GM21825 (cell line): ENCODE results near the gene MYO1G.

Experiments used
- ATAC-seq: cut with Tn5 transposase; IDR thresholded peaks from one replicate; pipeline ENCODE4 v1.9.1; 2021; ENCODE audit warnings: mild to moderate bottlenecking, moderate library complexity; ENCODE audit not compliant: unreplicated experiment

Gene MYO1G

DNA sequence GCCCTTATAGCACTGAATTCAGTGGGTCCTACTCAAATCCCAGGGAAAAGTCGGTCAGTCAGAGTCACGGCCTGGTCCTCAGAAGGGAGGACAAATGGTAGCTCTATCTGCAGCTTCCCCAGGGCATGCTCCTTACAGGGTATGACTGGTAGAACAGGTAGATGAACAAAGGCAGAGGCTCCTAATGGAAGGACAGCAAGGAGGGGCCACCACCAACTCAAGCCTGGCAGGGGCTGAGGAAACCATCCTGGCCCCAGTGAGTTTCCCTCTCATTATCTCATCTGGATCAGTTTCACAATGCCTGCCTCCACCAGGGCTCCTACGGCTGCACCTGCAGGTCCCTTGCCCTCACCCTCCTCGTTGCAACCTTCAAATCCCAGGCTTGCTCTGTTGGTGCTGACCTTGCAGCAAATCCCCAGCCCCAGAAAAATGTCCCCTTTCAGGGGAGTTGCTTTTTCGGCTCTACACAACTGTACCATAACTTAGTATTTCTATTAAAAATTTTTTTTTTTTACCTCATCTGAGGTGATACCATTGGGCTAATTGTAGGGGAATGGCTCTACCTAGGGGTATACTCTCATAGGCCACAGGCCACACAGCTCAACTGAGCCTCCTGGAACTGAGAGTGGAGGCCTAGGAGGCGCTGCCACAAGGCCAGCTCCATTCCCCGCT is 2.4 kb upstream of the MYO1G start:
- peak; percentile 0 for ATAC-seq

GRCh38 chr7:44980393-44981034 is 1.7 kb upstream of the MYO1G start:
- ATAC-seq, result peak; percentile 46

DNA sequence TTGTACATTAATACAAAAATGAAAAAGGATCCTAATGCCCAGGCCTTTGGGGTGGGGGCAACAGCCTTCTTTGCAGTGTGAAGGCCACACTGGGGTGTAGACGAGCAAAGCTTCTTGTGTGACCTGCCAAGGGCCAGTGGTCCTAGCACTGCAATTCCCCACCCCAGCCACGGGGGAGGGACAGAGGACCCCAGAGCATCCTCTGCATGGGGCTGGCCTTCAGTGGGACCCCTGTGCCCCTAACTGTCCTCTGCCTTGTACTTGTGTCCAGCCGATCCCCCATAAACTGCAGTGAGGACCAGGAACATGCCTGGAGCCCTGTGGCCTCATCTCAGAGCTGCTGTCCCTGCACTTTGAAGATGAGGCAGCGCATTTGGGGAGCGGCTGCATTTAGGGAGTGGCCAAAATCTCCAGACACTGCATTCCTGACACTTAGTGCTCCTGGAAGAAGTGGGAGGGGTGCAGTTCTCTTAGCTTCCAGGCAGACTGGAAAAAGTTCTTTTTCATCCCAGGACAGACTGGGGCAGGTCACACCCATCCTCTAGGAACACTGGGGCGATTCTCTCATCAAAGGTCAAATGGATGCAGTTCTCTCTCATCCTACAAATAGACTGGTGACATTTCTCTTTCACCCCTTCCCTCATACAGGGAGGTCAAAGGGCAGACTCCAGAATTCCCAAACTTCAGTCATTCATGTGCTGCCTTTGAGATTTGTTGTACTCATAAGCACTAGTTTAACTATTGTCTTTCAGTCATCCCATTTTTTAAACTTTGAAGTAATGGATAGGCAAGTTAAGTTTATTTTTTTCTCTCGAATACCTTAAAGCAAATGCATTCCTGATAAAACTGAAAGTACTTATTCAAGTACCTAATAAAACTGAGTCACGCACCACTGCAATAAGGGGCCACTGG is 922 bp upstream of the MYO1G start:
- no peak for ATAC-seq

DNA sequence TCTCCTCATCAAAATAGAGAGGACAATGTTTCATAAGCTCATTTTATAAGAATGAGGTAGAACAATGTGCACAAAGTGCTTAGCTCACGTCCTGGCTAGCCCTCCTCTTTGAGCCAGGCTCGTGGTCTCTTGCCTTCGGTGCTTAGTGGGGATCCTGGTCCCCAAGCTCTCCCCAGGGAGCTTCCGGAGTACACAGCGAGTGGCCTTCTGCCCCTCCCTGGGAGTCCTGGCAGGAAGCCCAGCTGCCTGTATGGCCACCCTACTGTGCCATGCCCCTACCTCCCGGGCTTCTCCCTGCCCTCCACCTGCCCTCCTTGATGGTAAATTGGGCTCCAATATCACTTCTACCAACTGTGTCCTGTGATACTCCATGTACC is 868 bp downstream of the MYO1G start:
- ATAC-seq, result no peak

GRCh38 chr7:44977304-44977958 is 1.4 kb downstream of the MYO1G start:
- ATAC-seq, result no peak

DNA sequence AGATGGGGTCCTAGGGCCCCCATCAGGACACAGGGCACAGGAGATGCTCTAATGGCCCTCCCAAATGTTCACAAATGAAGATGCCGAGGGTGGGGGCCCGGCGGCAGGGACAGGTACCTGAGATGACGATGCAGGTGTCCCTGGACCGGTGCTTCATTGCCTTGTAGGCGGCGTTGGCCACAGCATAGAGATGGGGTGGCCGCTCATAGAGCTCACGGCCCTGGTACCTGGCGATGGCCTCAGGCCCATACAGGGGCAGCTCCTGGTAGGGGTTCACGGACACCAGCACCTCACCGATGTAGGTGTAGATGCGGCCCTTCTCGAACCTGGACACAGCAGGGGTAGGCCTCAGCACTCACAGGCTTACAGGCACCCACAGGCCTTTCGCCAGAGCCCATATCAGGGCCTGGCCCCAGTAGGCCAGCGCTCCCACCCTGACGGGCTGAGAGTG is 2.0 kb downstream of the MYO1G start:
- no peak for ATAC-seq

DNA sequence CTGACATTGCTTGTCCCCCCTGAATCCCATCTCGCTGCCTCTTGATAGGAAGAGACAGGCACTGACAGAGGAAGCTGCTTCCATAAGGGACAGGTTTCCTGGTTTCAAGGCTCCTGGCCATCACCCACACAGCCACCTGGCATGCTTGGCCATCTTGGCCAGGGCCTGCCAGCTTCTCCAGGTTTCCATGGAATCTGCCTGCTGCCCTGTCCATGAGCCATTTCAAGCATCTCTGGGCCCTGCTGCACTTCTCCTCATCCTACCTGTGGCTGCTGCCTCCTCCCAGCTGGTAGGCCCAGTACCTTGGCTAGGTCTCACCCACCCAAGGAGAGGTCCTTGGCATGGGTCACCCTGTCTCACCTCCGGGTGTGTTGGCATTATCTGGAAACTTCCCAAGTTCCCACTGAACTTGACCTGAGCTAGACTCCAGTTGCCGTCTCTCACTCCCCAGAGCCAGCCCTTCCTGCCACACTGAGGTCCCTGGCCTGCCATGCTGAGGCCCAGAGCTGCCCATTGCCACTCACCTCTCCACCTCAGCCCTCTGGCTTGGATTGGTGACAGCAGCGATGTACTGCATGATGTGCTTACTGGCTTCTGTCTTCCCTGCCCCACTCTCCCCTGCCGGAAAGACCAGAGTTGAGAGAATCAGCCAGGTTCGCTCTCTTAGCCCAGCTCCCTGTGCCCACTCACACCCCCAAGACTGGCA is 2.6 kb downstream of the MYO1G start:
- no peak for ATAC-seq

GRCh38 chr7:44975331-44976039 is 3.3 kb downstream of the MYO1G start:
- no peak for ATAC-seq

- no peak for ATAC-seq
Observed at GRCh38 chr7:44974549-44974948, 4.3 kb downstream of the MYO1G start.

DNA sequence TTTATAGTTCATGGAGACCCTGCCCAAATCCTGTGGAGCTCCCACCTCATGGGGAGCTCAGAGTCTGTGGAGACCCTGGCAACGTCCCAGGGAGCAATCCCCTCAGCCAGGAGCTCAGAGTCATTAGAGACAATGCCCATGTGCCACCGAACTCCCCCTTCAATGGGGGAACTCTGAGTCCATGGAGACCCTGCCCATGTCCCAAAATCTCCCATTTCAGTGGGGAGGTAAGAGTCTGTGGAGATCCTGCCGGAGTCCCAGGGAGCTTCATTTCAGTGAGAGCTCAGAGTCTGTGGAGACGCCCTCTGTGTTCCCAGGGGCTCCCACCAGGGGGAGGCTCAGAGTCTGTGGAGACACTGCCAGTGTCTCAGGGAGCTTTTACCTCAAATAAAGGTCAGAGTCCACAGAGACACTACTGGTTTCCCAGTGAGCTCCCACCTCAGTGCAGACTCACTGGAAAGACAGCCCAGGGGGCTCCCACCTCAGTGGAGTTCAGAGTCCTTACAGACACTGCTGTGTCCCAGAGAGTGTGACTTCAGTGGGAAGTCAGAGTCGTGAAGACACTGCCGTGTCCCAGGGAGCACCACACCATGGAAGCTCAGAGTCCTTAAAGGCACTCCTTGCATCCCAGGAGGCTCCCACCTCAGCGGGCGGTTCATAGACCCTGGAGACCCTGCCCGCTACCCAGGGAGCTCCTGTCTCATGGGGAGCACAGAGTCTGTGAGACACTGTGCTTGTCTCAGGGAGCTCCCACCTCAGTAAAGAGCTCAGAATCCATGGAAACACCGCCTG is 5.0 kb downstream of the MYO1G start:
- ATAC-seq, result no peak

DNA sequence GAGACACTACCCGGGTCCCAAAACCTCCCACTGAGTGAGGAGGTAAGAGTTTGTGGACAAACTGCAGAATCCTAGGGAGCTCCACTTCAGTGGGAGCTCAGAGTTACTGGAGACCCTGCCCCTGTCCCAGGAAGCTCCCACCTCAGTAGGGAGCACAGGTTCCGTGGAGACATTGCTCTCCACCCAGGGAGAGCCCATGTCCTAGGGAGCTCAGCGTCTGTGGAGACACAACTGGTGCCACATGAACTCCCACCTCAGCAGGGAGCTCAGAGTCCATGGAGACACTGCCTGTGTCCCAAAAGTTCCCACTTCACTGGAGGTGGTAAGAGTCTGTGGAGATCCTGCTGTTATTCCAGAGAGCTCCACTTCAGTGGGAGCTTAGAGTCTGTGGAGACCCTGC is 6.3 kb downstream of the MYO1G start:
- ATAC-seq, result no peak

GRCh38 chr7:44971902-44972441 is 6.8 kb downstream of the MYO1G start:
- no peak for ATAC-seq

DNA sequence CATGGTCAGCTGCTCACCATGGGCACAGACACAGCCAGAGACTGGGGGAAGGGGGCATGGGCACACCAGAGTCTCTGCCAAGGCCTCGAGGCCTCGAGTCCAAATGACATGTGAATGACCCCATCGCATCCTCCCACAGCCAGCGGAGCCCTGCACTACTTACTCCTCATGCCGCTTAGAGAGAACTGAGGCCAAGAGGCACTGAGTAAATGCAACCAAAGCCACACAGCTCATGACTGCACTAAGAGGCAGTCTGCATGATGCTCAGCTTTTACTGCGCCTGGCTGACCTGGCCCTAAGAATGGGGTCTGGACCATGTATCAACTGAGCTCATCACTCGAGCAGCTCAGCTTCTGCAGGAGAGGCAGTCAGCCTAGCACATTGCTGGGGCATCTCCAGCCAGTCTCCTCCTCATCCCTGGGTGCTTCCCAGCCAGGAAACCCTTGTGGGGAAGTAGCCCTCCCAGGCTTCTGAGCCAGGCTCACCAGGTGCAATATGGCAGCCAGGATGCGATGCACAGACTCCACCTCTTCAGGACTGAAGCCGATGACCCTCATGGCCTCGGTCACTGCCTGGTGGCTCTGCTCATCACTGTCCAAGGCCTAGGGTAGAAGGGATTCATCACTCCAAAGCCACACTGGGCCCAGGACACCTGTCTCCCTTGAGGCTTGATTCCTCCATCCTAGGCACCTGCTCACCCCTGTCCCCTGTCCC is 7.5 kb downstream of the MYO1G start:
- no peak for ATAC-seq

- no peak for ATAC-seq
Observed at GRCh38 chr7:44970523-44971051, 8.2 kb downstream of the MYO1G start.

- no peak for ATAC-seq
Observed at GRCh38 chr7:44969701-44970522, 8.9 kb downstream of the MYO1G start.

DNA sequence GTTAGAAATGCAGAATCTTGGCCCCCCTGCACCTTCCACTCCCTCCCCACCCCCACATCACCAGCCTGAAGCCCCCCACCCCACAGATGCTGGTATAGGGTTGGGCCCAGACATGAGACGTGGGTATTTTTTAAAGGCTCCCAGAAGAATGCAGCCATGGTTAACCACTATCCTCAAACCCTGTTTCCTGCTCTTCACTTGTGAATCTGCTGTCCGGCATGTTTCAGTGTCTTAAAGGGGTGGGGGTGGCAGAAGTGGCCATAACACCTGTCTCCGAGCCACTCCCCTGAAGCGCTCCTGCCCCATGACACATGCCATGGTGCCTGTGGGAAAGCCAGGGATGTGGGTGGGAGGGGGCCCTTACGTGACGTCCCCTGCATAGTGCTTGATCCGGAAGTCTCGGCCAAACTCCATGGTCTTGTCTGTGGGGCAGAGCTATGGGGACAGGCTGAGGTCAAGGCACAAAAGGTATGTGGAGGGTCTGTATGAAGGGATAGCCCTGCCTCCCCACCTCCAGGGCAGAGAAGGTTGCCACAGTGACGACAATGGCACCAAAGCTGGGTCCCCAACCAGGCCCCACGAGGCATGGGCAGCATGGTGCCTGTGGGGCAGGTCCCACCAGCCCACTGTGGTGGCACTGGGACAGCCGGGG is 9.6 kb downstream of the MYO1G start:
- no peak for ATAC-seq
